NOMO-1 treated with DMSO at 0.1 percent for 48 hours (cell line): Measurements from ENCODE around the gene CATSPERB.
"Not testable (repeated sequence)": the region's sequence is repeated elsewhere in the genome, so short reads cannot be mapped to it uniquely, and the experiment has no call there.

ENCODE experiments used
- DNase-seq: peaks from one replicate; lab custom pipeline; 2025; ENCODE audit not compliant: unreplicated experiment; lab: John Stamatoyannopoulos, UW

CATSPERB gene

GRCh38 chr14:91731986-91732385 is at the start of gene CATSPERB:
Gene CATSPERB (minus strand): TSS chr14:91732086. CDS start chr14:91729479, 2,607 bp downstream.
- no peak for DNase-seq

GRCh38 chr14:91780452-91780851 is 48.6 kb upstream of the CATSPERB start:
- peak; percentile 21 for DNase-seq

DNA sequence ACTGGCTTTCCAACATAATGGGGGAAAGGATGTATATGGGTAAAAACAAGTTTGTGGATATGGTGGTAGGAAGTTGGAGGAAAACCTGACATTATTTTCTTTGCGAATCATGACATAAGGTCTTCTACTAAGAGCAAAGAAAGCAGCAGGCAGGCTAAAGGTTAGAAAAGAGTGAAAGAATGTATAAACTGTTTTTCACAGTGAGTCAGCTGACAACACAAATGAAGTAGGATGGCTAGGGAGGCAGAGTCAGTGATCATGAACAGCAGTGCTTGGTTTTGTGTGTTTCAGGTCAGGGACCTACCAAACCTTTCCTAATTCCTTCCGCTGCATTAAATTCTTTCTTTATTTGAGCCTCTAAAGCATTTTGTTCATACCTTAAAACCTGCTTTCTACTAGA is 46.3 kb upstream of the CATSPERB start:
- no peak for DNase-seq

DNA sequence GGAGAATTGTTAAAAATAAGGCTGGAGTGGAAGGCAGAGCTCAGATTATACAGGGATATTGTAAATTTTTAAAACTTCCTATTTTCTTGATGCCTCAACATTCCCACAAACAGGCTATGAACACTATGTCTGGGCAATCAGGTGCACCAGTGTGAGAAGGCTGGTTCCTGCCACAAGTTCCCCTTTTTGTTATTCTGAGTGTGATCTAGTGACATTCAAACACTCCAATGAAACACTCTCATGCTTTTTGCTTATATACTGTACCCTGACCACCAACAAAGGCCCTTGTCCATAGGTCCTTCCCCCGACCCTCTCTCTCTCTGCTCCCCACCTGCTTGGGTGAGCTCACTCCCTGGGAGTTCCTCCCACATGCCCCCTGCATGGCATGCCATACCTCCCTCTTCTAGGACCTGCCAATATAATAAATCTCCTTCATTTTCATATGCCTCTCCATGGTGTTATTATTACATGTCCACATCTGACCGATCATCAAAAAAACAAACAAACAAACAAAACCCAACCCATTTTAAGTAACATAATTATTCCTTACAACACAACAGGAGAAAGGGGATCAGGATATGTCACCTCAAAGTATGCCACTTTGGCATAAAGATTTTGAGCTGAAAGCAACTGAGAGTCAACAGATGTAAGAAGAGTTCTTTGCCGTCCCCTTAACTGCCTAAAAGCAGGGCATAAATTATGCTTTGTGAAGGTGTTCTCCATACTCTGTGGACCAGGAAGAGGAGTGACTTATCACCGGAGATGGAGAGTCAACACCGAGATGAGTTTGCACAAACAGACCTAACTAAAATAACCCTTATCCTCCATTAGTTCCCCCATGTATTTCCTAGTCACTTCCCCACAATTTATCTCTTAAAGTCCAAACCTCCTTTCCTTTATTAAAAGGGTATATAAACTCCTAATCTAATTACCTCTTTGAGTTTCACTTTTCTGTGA is 42.5 kb upstream of the CATSPERB start:
- DNase-seq: peak; percentile 30

DNA sequence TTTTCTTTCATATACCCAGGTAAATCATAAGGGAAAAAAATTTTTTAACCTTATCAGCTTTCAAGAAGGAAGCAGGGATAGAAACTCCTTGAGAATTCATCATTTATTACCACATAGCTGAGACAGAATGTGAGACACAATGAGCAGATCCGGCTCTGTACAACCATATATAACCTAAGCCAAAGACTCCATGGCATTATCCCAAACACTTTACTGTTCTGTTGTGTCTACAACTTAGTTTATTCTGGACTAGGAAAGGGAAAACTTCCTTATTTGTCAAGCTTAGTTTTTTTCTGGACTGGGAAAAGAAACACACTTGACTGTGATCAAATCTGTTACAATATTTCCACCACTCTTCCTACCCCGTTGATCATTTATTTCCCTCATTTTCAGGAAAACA is 38.3 kb upstream of the CATSPERB start:
- DNase-seq: no peak

DNA sequence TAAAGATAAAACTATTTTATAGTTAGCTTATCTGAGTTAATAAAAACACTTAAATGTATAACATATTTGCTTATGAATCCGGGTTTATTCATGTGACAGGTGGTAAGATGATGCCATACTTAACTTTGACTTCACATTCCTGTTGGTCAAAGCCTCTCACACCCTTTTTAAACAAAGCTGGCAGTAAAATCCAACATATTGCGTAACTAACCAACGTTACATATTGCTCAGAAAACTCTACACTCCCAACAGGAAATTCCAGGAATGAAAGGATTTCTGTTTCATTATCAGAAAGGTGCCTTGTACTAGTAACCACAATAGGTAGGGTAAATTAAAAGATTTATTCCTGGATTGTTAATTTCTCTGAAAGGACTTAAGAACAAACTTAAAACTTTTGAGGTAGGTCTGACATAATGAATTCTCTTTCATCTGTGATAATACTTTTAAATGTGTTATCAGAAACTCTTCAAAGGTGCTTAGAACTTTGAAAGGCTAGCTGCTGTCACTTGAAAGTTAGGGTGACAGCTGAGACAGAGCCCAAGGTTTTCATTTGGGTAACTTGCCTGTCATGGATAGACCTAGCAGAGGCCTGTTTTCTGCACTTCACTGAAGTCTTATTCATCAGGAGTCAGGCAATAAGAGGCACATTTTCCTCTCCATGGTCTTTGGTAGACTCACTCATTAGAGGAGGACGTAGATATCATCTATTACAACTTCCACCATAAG is 23.8 kb upstream of the CATSPERB start:
- DNase-seq: no peak

- DNase-seq: no peak
These were observed 22.9 kb upstream of the CATSPERB start for GRCh38 chr14:91754819-91755218.

- no peak for DNase-seq
These were observed 22.3 kb upstream of the CATSPERB start for GRCh38 chr14:91754185-91754584.

GRCh38 chr14:91753501-91754128 is 21.7 kb upstream of the CATSPERB start:
- no peak for DNase-seq

- DNase-seq: no peak
These were observed 21.1 kb upstream of the CATSPERB start for GRCh38 chr14:91752961-91753360.

DNA sequence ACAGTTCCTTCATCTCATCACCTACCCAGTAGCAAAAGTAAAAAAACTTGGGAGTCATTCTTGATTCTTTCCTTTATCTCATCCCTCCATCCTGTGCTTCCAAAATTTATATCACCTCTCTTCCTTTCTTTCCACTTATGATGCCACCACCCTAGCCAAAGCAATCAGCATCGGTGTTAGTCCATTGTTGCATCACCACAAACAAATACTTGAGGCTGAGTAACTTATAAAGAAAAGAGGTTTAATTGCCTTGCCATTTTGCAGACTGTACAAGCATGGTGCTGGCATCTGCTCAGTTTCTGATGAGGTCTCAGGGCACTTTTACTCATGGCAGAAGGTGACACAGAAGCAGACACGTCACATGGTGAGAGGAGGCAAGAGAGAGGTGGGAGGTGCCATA is 19.8 kb upstream of the CATSPERB start:
- no peak for DNase-seq

- no peak for DNase-seq
These were observed 18.8 kb upstream of the CATSPERB start for GRCh38 chr14:91750634-91751198.

DNA sequence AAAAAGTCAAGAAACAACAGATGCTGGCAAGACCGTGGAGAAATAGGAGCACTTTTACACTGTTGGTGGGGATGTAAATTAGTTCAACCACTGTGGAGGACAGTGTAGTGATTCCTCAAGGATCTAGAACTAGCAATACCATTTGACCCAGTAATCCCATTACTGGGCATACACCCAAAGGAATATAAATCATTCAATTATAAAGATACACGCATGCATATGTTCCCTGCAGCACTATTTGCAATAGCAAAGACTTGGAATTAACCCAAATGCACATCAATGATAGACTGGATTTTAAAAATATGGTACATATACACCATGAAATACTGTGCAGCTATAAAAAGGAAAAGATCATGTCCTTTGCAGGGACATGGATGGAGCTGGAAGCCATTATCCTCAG is 18.0 kb upstream of the CATSPERB start:
- DNase-seq: no peak

- DNase-seq: no peak
These were observed 16.2 kb upstream of the CATSPERB start for GRCh38 chr14:91748049-91748448.

GRCh38 chr14:91745344-91745743 is 13.5 kb upstream of the CATSPERB start:
- DNase-seq: no peak

DNA sequence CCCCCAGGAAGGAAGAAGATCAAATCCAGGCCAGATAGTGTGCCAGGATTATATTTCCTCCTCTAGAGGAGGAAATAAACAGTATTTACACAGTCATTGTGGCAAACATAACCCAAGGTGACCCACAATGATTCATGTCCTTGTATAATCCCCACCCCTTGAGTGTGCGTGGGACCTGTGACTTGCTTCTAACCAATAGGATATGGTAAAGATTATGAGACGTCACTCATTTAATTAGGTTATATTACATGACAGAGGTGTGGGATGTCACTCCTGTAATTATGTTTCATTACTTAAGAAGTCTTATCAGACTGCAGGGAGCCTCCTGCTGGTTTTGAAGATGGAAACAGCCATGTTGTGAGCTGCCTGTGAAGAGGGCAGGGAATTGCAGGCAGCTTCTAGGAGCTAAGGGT is 12.2 kb upstream of the CATSPERB start:
- DNase-seq: no peak

- DNase-seq: no peak
These were observed 11.4 kb upstream of the CATSPERB start for GRCh38 chr14:91743305-91743653.

- DNase-seq: no peak
These were observed 10.9 kb upstream of the CATSPERB start for GRCh38 chr14:91742621-91743304.

DNA sequence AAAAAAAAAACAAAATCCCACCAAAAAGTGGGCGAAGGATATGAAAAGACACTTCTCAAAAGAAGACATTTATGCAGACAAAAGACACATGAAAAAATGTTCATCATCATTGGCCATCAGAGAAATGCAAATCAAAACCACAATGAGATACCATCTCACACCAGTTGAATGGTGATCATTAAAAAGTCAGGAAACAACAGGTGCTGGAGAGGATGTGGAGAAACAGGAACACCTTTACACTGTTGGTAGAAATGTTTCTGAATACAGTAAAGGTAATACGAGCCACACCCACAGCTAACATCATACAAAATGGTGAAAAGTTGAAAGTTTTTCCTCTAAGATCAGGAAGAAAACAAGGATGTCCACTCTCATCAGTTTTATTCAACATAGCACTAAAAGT is 8.0 kb upstream of the CATSPERB start:
- DNase-seq: not testable (repeated sequence)

DNA sequence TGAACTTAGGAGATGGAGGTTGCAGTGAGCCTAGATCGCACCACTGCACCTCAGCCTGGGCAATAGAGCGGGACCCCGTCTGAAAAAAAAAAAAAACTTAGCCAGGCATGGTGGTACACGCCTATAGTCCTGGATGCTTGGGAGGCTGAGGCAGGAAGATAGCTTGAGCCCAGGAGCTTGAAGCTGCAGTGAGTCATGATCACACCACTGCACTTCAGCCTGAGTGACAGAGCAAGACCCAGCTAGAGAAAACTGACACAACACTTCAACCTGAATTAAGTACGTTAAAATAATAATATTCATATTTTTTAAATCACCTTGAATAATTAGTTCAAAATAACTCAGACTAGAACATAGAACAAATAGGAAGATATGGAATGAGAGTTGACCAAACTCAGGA is 5.7 kb upstream of the CATSPERB start:
- no peak for DNase-seq
